GM12874 (cell line): ENCODE data around the gene ALPL.

Experiments used
- CTCF ChIP-seq: IDR thresholded peaks from 2 replicates; pipeline ENCODE4 v1.5.1; 2011; ENCODE audit warnings: low read depth, mild to moderate bottlenecking, control low read depth, low read length, moderate library complexity; ENCODE audit not compliant: insufficient read depth

ALPL gene

GRCh38 chr1:21546122-21546825, 37.1 kb downstream of the ALPL start:
- TF ChIP-seq CTCF, result no peak

- no peak for TF ChIP-seq CTCF
Measured at GRCh38 chr1:21547876-21548275, 38.7 kb downstream of the ALPL start.

- no peak for TF ChIP-seq CTCF
Measured at GRCh38 chr1:21550097-21550496, 40.9 kb downstream of the ALPL start.

GRCh38 chr1:21550866-21551475, 41.7 kb downstream of the ALPL start:
- TF ChIP-seq CTCF, result no peak

- no peak for TF ChIP-seq CTCF
Measured at GRCh38 chr1:21552715-21553114, 43.5 kb downstream of the ALPL start.

GRCh38 chr1:21553116-21553926, 44.1 kb downstream of the ALPL start:
- TF ChIP-seq CTCF, result no peak

GRCh38 chr1:21559788-21560567, 50.8 kb downstream of the ALPL start:
- TF ChIP-seq CTCF, result no peak
